ENCODE results near the gene NEO1.

DNA sequence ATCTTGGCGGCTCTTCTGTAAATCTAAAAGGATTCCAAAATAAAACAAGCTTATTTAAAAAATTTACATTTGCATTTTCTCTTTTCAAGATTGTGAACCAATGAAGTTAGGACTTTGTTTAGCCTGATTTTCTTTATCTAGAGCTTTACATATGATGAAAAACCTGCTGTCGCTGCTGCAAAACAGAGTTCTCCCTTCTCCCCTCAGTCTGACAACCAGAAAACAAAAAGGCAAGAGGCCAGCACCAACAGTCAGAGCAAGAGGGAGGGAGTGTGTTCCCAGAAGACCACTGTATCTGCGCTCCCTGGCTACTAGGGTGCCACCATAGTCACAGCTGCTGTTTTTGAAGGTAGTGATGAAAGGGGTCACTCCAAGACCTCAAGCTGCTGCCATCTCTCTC lies 33.1 kb upstream of the NEO1 start:
- TF ChIP-seq, protein P1, sequence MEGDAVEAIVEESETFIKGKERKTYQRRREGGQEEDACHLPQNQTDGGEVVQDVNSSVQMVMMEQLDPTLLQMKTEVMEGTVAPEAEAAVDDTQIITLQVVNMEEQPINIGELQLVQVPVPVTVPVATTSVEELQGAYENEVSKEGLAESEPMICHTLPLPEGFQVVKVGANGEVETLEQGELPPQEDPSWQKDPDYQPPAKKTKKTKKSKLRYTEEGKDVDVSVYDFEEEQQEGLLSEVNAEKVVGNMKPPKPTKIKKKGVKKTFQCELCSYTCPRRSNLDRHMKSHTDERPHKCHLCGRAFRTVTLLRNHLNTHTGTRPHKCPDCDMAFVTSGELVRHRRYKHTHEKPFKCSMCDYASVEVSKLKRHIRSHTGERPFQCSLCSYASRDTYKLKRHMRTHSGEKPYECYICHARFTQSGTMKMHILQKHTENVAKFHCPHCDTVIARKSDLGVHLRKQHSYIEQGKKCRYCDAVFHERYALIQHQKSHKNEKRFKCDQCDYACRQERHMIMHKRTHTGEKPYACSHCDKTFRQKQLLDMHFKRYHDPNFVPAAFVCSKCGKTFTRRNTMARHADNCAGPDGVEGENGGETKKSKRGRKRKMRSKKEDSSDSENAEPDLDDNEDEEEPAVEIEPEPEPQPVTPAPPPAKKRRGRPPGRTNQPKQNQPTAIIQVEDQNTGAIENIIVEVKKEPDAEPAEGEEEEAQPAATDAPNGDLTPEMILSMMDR (IDR thresholded peaks at IDR 0.05), result no peak
- no peak for TF ChIP-seq RXRA (IDR thresholded peaks at IDR 0.05; ENCODE audit: borderline replicate concordance, low read depth)
- no peak for TF ChIP-seq EZH2phosphoT487 (IDR thresholded peaks at IDR 0.05; ENCODE audit: borderline replicate concordance, low read depth)
- TF ChIP-seq, protein P2, sequence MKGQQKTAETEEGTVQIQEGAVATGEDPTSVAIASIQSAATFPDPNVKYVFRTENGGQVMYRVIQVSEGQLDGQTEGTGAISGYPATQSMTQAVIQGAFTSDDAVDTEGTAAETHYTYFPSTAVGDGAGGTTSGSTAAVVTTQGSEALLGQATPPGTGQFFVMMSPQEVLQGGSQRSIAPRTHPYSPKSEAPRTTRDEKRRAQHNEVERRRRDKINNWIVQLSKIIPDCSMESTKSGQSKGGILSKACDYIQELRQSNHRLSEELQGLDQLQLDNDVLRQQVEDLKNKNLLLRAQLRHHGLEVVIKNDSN (IDR thresholded peaks at IDR 0.05; ENCODE audit: borderline replicate concordance, low read depth), result no peak
- TF ChIP-seq YY1 (IDR thresholded peaks at IDR 0.05; ENCODE audit: low read depth), result no peak
- TF ChIP-seq, protein P3, sequence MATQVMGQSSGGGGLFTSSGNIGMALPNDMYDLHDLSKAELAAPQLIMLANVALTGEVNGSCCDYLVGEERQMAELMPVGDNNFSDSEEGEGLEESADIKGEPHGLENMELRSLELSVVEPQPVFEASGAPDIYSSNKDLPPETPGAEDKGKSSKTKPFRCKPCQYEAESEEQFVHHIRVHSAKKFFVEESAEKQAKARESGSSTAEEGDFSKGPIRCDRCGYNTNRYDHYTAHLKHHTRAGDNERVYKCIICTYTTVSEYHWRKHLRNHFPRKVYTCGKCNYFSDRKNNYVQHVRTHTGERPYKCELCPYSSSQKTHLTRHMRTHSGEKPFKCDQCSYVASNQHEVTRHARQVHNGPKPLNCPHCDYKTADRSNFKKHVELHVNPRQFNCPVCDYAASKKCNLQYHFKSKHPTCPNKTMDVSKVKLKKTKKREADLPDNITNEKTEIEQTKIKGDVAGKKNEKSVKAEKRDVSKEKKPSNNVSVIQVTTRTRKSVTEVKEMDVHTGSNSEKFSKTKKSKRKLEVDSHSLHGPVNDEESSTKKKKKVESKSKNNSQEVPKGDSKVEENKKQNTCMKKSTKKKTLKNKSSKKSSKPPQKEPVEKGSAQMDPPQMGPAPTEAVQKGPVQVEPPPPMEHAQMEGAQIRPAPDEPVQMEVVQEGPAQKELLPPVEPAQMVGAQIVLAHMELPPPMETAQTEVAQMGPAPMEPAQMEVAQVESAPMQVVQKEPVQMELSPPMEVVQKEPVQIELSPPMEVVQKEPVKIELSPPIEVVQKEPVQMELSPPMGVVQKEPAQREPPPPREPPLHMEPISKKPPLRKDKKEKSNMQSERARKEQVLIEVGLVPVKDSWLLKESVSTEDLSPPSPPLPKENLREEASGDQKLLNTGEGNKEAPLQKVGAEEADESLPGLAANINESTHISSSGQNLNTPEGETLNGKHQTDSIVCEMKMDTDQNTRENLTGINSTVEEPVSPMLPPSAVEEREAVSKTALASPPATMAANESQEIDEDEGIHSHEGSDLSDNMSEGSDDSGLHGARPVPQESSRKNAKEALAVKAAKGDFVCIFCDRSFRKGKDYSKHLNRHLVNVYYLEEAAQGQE (IDR thresholded peaks at IDR 0.05; ENCODE audit: low read depth, low read length), result no peak
- no peak for TF ChIP-seq ELF1 (IDR thresholded peaks at IDR 0.05)
- no peak for TF ChIP-seq TAF1 (IDR thresholded peaks at IDR 0.05; ENCODE audit: borderline replicate concordance, low read depth, low read length)
- TF ChIP-seq MXI1 (IDR thresholded peaks at IDR 0.05; ENCODE audit: low read depth, low read length), result no peak
- TF ChIP-seq POLR2AphosphoS5 (IDR thresholded peaks at IDR 0.05; ENCODE audit: low read depth, low read length), result no peak
- TF ChIP-seq JUND (IDR thresholded peaks at IDR 0.05), result no peak
- TF ChIP-seq, protein P4, sequence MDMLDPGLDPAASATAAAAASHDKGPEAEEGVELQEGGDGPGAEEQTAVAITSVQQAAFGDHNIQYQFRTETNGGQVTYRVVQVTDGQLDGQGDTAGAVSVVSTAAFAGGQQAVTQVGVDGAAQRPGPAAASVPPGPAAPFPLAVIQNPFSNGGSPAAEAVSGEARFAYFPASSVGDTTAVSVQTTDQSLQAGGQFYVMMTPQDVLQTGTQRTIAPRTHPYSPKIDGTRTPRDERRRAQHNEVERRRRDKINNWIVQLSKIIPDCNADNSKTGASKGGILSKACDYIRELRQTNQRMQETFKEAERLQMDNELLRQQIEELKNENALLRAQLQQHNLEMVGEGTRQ (IDR thresholded peaks at IDR 0.05; ENCODE audit: borderline replicate concordance, low read depth, low read length), result no peak
